ENCODE measurements around the gene CD99.
"Not testable (repeated sequence)": the region's sequence is repeated elsewhere in the genome, so short reads cannot be mapped to it uniquely, and the experiment has no call there.

CD99 gene

DNA sequence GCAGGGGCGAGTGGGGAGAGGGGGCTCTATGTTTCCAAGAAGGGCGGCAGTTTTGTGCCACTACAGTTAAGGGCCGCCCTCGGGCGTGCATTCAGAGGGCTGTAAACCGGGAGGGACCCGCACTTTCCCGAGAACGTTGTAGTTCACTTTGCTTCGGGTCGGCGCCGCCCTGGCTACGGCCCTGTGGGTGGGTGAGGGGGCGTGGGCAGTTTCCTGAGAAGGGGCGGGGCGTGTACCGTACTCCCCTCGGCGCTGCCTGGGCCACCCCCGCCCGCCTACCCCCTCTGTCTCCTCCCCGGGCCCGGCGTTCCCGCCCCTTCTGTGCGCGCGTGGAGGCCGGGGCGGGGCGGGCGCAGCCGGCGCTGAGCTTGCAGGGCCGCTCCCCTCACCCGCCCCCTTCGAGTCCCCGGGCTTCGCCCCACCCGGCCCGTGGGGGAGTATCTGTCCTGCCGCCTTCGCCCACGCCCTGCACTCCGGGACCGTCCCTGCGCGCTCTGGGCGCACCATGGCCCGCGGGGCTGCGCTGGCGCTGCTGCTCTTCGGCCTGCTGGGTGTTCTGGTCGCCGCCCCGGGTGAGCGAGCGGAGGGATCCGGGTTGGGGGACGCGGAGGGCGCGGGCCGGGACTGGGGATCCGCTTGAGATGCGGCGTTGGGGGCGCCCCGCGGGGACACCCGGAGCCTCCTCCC is at the start of gene CD99:
Gene CD99, plus strand, starts transcription at position 440 of the 687 bp plus-strand sequence. Its CDS starts 66 bp downstream, at position 506.
- DNase-seq (ENCODE audit: low spot score): peak; percentile 72

DNA sequence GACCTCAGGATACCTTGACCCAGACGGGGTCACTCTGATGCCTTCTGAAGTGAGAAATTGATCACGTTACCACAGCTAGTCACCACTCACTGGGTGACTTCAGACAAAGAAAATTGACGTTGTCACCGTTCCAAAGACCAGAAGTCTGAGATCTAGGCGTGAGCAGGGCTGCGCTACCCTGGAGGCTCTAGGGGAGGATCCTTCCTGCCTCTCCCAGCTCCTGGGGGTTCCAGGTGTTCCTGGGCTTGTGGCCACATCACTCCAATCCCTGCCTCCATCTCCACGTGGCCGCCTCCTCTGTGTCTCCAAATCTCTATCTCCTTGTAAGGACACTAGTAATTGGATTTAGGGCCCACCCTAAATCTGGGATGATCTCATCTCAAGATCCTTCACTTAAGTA is 48.9 kb upstream of the CD99 start:
- DNase-seq (ENCODE audit: low spot score): no peak

DNA sequence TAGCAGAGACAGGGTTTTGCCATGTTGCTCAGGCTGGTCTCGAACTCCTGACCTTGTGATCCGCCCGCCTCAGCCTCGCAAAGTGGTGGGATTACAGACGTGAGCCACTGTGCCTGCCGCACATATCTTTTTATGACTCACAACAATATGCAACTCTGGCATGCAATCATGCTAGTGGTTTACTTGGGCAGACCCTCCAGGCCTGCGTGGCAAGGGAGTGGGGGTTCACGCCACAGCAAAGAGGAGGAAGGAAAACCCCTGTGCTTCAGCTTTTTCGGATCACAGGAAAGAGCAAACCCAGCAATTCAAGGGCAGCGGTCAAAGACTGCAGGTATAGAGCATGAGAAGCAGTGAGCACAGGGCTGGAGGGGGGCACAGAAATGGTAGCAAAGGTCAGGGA is 48.3 kb upstream of the CD99 start:
- no peak for DNase-seq (ENCODE audit: low spot score)

DNA sequence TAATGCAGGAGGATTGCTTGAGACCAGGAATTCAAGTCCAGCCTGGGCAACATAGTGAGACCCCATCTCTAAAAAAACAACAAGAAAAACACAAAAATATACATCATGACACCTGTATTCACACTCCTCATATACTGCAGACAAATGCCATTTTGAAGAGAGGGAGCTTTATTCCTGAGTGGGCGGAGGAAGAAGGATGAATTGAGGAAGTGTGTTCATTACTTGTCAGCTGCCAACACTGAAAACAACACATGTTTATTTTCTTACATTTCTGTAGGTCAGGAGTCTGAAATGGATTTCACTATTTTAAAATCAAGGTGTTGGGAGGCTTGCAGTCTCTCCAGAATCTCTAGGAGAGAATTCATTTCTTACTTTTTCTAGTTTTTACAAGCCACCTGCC is 47.2 kb upstream of the CD99 start:
- no peak for DNase-seq (ENCODE audit: low spot score)

- DNase-seq (ENCODE audit: low spot score): no peak
These were observed 45.5 kb upstream of the CD99 start for GRCh38 chrX:2645563-2645962.

GRCh38 chrX:2647627-2648026 is 43.5 kb upstream of the CD99 start:
- DNase-seq (ENCODE audit: low spot score): no peak

- DNase-seq (ENCODE audit: low spot score): no peak
These were observed 41.1 kb upstream of the CD99 start for GRCh38 chrX:2650037-2650436.

GRCh38 chrX:2650865-2651264 is 40.2 kb upstream of the CD99 start:
- DNase-seq (ENCODE audit: low spot score): no peak

- DNase-seq (ENCODE audit: low spot score): no peak
These were observed 39.0 kb upstream of the CD99 start for GRCh38 chrX:2652106-2652505.

DNA sequence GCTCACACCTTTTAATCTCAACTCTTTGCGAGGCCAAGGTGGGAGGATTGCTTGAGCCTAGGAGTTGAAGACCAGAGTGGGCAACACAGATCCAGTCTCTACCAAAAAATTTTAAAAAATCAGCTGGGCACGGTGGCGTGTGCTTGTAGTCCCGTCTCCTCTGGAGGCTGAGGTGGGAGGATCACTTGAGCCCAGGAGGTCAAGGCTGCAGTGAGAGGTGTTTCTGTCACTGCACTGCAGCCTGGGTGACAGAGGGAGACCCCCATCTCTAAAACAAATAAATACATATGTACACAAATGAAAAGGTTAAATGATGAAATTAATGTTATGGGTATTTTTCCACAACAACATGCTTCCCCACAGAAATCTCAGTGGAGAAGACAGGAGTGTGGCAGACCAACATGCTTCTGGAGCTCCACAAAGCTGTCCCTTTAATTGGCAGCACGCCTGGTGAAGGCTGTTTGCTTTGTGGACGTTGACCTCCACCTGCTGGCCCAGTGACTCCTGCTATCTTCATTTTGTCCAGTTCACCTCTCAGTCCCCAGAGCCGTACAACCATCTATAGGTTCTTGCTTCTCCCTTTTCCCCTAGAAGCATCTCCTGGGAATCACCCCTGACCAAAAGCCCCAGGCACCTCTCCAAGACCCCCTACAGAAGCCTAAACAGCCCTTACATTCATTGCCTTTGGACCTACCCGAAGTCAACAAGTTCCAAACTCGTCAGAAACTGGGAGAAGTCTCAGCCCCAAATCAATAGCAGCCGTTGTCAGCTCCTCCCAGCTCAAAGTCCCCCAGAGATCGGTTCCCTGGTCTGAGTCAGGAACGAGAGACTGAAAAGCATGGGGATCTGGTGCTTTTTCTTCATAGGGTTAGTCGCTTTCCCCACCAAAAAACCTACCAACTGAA is 36.4 kb upstream of the CD99 start:
- DNase-seq (ENCODE audit: low spot score): no peak

DNA sequence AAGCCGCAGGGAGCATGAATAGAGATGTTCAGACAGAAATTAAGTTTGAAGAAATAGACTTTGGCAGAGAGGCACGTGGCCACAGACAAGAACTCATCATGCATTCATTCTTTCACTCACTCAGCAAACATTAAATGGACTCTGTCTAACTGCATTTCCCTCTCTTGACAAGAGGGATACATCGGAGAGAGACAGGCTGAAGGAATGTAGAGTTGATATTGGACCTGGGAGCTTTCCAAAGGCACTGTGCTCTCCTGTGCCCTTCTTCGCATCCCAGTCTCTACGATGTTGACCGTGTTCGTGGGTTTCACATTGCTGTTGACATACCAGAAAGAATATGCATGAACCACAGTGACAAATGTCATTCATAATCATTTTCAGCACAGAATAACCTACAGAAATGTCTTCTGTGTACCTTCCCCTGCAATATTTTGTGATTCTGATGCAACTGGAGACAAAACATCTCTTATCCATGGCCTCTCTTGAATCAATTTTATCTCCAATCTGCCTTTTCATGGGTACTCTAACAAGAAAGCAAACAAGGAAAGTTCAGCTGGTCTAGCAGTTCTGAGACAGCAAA is 34.7 kb upstream of the CD99 start:
- no peak for DNase-seq (ENCODE audit: low spot score)

GRCh38 chrX:2657532-2658113 is 33.5 kb upstream of the CD99 start:
- no peak for DNase-seq (ENCODE audit: low spot score)

DNA sequence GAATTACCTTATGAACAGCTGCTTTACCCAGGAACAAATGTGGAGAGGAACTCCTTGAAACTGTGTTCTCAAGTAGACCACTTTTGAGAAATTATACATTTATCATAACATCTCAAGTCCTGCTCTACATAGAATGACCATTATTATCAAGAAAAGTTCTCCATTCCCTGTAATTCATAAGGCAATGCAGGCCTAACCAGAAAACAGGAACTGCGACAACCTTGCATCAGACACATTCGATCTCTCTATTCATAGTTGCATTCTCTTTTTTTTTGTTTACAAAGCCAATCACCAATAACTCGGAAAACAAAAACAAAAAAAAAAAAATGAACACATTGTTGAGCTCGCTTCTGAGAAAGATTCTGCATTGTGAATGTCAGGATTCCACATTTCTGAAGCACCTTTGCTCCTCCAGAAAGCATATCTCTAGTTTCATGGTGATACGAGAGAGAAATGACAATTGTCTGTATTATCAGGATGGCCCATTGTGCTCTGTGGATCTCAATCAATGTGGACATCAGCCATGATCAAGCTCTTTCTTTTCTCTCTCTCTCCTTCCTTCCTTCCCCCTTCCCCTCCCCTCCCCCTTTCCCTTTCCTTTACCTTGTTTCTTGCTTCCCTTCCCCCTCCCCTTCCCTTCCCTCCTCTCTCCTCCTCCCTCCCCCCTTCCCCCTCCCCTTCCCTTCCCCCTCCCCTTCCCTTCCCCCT is 32.4 kb upstream of the CD99 start:
- DNase-seq (ENCODE audit: low spot score): no peak

GRCh38 chrX:2662586-2662985 is 28.5 kb upstream of the CD99 start:
- DNase-seq (ENCODE audit: low spot score): no peak

DNA sequence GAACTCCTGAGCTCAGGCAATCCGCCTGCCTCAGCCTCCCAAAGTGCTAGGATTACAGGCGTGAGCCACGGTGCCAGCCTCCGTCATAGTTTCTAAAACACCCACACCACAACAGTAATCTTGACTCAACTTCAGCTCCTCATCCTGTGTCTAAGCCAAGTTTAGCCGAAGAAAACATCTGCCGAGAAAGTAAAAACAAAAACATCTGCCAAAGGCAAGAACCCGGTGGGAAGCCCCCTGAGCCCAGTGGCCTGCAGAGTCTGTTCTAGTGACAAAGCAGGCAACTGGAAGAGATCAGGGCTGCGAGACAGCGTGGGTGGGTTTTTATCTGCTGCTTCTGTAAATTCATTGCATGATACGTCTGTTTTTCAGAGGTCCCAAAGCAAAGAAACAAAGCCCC is 26.6 kb upstream of the CD99 start:
- no peak for DNase-seq (ENCODE audit: low spot score)

GRCh38 chrX:2665387-2666304 is 25.4 kb upstream of the CD99 start:
- no peak for DNase-seq (ENCODE audit: low spot score)

DNA sequence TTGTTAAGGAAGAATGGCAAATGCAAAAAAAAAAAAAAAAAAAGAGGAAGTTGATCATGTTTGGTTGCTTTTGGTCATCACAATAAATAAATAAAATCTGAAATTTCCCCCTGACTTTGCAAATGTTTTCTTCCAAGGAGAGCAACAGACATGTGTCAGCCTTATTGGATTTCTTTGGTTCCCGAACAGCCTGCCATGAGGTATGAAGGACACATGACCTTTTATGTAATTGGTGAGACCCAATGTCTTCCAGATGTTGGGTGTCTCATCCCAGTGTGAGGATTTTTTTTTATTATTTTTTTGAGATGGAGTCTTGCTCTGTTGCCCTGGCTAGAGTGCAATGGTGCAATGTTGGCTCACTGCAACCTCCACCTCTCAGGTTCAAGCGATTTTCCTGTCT is 24.6 kb upstream of the CD99 start:
- DNase-seq (ENCODE audit: low spot score): no peak

- no peak for DNase-seq (ENCODE audit: low spot score)
These were observed 20.1 kb upstream of the CD99 start for GRCh38 chrX:2670978-2671377.

- no peak for DNase-seq (ENCODE audit: low spot score)
These were observed 19.0 kb upstream of the CD99 start for GRCh38 chrX:2672084-2672483.

- DNase-seq (ENCODE audit: low spot score): no peak
These were observed 17.5 kb upstream of the CD99 start for GRCh38 chrX:2673611-2674010.

DNA sequence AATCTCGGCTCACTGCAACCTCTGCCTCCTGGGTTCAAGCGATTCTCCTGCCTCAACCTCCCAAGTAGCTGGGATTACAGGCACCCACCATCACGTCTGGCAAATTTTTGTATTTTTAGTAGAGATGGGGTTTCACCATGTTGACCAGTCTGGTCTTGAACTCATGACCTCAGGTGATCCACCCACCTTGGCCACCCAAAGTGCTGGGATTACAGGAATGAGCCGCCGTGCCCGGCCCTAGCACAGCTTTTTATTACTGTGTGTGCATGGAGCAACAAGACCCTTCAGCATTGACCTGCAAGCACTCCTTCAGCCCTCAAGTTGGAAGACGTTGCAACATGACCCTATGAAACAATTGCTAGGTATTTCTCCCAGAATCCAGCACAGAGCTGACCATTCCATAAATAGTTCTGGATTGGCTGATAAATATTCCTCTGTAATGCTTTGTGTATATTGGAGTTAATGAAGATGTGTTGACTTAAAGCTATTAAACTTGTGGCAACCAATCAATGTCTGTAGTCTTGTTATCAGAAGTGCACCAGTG is 15.4 kb upstream of the CD99 start:
- DNase-seq (ENCODE audit: low spot score): not testable (repeated sequence)
